ENCODE measurements around the gene ZNF219.

ZNF219 gene

GRCh38 chr14:21084998-21085853, 13.2 kb downstream of the ZNF219 start:
- peak in 1 of 3 experiments; percentile 37 for DNase-seq

GRCh38 chr14:21084396-21084795, 14.1 kb downstream of the ZNF219 start:
- no peak for DNase-seq

- no peak for DNase-seq
These were observed 14.7 kb downstream of the ZNF219 start for GRCh38 chr14:21083565-21084325.

- no peak for DNase-seq
These were observed 16.8 kb downstream of the ZNF219 start for GRCh38 chr14:21081521-21082142.

- DNase-seq, result no peak
These were observed 19.7 kb downstream of the ZNF219 start for GRCh38 chr14:21078726-21079125.

- DNase-seq, result no peak
These were observed 20.2 kb downstream of the ZNF219 start for GRCh38 chr14:21078287-21078686.

GRCh38 chr14:21077672-21078071, 20.8 kb downstream of the ZNF219 start:
- DNase-seq, result no peak

GRCh38 chr14:21075719-21076437, 22.6 kb downstream of the ZNF219 start:
- DNase-seq, result no peak

GRCh38 chr14:21074398-21075272, 23.8 kb downstream of the ZNF219 start:
- no peak for DNase-seq

- DNase-seq, result no peak
These were observed 24.5 kb downstream of the ZNF219 start for GRCh38 chr14:21073921-21074320.

GRCh38 chr14:21072781-21073339, 25.6 kb downstream of the ZNF219 start:
- no peak for DNase-seq

- DNase-seq, result peak in 1 of 3 experiments; percentile 57
These were observed 26.4 kb downstream of the ZNF219 start for GRCh38 chr14:21072031-21072473.

- peak; percentile 58 to 96 (median 95) for DNase-seq
These were observed 27.0 kb downstream of the ZNF219 start for GRCh38 chr14:21071225-21072030.

- DNase-seq, result peak in 2 of 3 experiments; percentile 76 to 84
These were observed 27.7 kb downstream of the ZNF219 start for GRCh38 chr14:21070610-21071224.

- peak in 2 of 3 experiments; percentile 30 to 92 for DNase-seq
These were observed 28.3 kb downstream of the ZNF219 start, which contains the start of gene ARHGEF40 for GRCh38 chr14:21070083-21070609. Gene ARHGEF40, plus strand, starts transcription at chr14:21070304. Its CDS starts 93 bp downstream, at chr14:21070397.

GRCh38 chr14:21069388-21070082, 28.9 kb downstream of the ZNF219 start:
- DNase-seq, result peak in 2 of 3 experiments; percentile 87 to 92

- DNase-seq, result peak; percentile 63 to 95 (median 90)
These were observed 29.7 kb downstream of the ZNF219 start for GRCh38 chr14:21068521-21069387.
